OCI-LY3 (cell line): ENCODE data around the gene NPPA.
"Not testable (repeated sequence)": the region's sequence is repeated elsewhere in the genome, so short reads cannot be mapped to it uniquely, and the experiment has no call there.

Experiments
- H2AFZ ChIP-seq: fragments of 200-600, 300-600 bp; shearing (Covaris generic); 2 replicates; pipeline ENCODE4 v1.6.0; 2014; ENCODE audit warnings: antibody characterized with exemption, low read depth, low read length
- H3K27ac ChIP-seq: fragments of 200-600, 300-600 bp; sonication (generic); 2 replicates; pipeline ENCODE4 v1.5.1; 2014; ENCODE audit warnings: mild to moderate bottlenecking, low read length, moderate library complexity, mixed read lengths
- H3K27me3 ChIP-seq: fragments of 200-600, 300-600 bp; sonication (generic); 2 replicates; pipeline ENCODE4 v1.6.1; 2014; ENCODE audit warnings: low read depth, low read length, mixed read lengths
- H3K36me3 ChIP-seq: fragments of 200-600, 300-600 bp; sonication (generic); replicated peaks from 2 replicates; pipeline ENCODE3; 2014; ENCODE audit warnings: low read depth, low read length, mixed read lengths
- H3K4me1 ChIP-seq: fragments of 300-600, 200-600 bp; sonication (generic); 2 replicates; pipeline ENCODE4 v1.6.1; 2014; ENCODE audit warnings: low read length, mixed read lengths
- H3K4me2 ChIP-seq: fragments of 200-600, 300-600 bp; sonication (generic); 2 replicates; pipeline ENCODE4 v1.6.1; 2014; ENCODE audit warnings: low read length, mixed read lengths
- H3K4me3 ChIP-seq: fragments of 300-600, 200-600 bp; sonication (generic); 2 replicates; pipeline ENCODE4 v1.5.1; 2014; ENCODE audit warnings: antibody characterized with exemption, mild to moderate bottlenecking, low read length, moderate library complexity
- H3K79me2 ChIP-seq: fragments of 300-600, 200-600 bp; shearing (Covaris generic); 2 replicates; pipeline ENCODE4 v1.6.1; 2014; ENCODE audit warnings: mild to moderate bottlenecking, low read length, mixed read lengths
- H3K9ac ChIP-seq: fragments of 300-600, 200-600 bp; shearing (Covaris generic); 2 replicates; pipeline ENCODE4 v1.6.0; 2014; ENCODE audit warnings: mild to moderate bottlenecking, low read length, moderate library complexity
- H3K9me3 ChIP-seq: fragments of 200-600, 300-600 bp; shearing (Covaris generic); 2 replicates; pipeline ENCODE4 v1.6.1; 2014; ENCODE audit warnings: low read length, mixed read lengths; ENCODE audit not compliant: insufficient read depth
- H4K20me1 ChIP-seq: fragments of 200-600, 300-600 bp; sonication (generic); 2 replicates; pipeline ENCODE4 v1.6.1; 2016; ENCODE audit warnings: low read length, mixed read lengths; ENCODE audit not compliant: insufficient read depth
- CTCF ChIP-seq: fragments of 200-600, 300-600 bp; sonication (generic); IDR thresholded peaks from 2 replicates; pipeline ENCODE4 v1.5.1; 2014; ENCODE audit warnings: antibody characterized with exemption, low read length, low read depth
- EZH2phosphoT487 ChIP-seq: fragments of 200-600 bp; shearing (Covaris generic); IDR thresholded peaks from 2 replicates; pipeline ENCODE4 v1.6.1; 2018; ENCODE audit warnings: antibody characterized with exemption, mixed run types, low read depth

The NPPA gene

GRCh38 chr1:11847667-11848372 lies at the start of gene NPPA:
Gene NPPA, minus strand, starts transcription at chr1:11847783. Its CDS starts 99 bp downstream, at chr1:11847684.
- H3K27ac ChIP-seq = no peak within 1 kb of the TSS
- H3K9me3 ChIP-seq = no peaks in the 10 kb centered on the region
- H3K4me3 ChIP-seq = no peak within 1 kb of the TSS
- peaks cover 9% of the 10 kb centered on the region for H3K36me3 ChIP-seq
- no peak within 1 kb of the TSS for H3K4me2 ChIP-seq
- H2AFZ ChIP-seq = no peak within 1 kb of the TSS
- H3K27me3 ChIP-seq = no peaks in the 10 kb centered on the region
- H3K9ac ChIP-seq = no peak within 1 kb of the TSS
- no peaks in the 10 kb centered on the region for H4K20me1 ChIP-seq
- no peak for TF ChIP-seq EZH2phosphoT487
- no peak for TF ChIP-seq CTCF
- H3K4me1 ChIP-seq = no peaks in the 10 kb centered on the region
- H3K79me2 ChIP-seq = no peaks in the 10 kb centered on the region

DNA sequence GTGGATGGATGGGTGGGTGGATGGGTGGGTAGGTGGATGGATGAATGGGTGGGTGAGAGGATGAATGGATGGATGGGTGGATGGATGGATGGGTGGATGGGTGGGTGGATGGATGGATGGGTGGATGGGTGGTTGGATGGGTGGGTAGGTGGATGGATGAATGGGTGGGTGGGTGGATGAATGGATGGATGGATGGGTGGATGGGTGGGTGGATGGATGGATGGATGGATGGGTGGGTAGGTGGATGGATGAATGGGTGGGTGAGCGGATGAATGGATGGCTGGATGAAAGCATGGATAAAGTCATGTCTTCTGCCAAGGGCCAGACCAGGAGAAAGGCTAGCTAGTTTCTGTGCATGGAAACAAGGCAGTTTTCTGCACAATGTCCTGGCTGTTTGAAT lies 46.9 kb upstream of the NPPA start:
- H3K79me2 ChIP-seq, H3K4me3 ChIP-seq, H4K20me1 ChIP-seq, H3K27ac ChIP-seq, H3K4me2 ChIP-seq, H3K4me1 ChIP-seq, H3K27me3 ChIP-seq, H2AFZ ChIP-seq, H3K9me3 ChIP-seq, H3K9ac ChIP-seq, H3K36me3 ChIP-seq: not testable (repeated sequence)

DNA sequence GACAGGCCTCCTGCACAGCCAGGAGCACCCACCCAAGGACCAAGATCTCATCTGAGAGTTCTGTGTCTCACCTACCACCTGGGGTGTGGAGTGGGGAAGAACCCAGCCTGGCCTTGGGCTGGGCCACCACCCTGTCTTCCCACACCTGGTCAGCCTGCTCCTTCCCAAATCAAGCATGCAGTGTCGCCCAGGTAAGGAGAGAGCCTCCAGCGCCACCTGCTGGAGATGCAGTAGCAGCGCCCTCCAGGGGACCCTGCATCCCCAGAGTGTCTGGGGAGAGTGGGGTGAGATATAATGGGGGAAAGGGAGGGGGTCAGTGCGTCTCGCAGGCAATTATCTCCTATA lies 46.3 kb upstream of the NPPA start:
- Histone ChIP-seq H3K27ac (no peak overlapping the region), H3K27me3 (no peaks in the 10 kb centered on the region), H3K4me2 (no peak overlapping the region), H3K9me3 (no peaks in the 10 kb centered on the region), H3K4me1 (no peaks in the 10 kb centered on the region), H3K9ac (no peak overlapping the region), H3K4me3 (no peak overlapping the region), H3K79me2 (no peaks in the 10 kb centered on the region), H4K20me1 (no peaks in the 10 kb centered on the region), H2AFZ (no peak overlapping the region), H3K36me3 (no peaks in the 10 kb centered on the region)
- peak; percentile 81 for TF ChIP-seq CTCF
- TF ChIP-seq EZH2phosphoT487 = no peak

DNA sequence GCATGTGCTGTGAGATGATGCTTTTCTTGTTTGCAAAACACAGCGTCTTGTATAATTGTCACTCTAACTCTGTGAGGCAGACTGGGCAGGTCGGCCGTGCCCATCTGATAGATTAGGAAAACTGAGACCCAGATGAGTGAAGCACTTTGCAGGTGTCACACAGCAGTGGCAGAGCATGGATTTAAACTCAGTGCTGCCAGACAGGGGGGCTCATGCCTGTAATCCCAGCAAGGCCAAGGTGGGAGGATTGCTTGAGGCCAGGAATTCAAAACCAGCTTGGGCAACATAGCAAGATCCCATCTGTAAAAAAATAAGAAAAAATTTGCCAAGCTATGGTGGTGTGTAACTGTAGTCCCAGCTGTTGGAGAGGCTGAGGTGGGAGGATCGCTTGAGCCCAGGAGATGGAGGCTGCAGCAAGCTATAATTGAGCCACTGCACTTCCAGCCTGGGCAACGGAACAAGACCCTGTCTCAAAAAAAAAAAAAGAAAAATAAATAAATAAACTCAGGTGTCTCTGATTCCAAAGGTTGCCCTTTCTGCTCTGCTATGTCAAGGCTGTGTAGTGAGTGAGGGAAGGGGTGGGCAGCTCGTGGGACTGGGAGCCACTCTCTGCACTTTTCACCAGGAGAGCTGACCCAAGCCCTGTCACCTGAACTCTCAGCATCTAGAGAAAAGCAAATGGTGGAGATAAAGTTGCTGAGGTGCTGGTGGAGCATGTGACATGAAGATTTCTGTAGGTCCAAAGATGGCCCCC lies 44.0 kb upstream of the NPPA start:
- H3K79me2 ChIP-seq = no peaks in the 10 kb centered on the region
- H3K36me3 ChIP-seq = no peaks in the 10 kb centered on the region
- H2AFZ ChIP-seq = no peak overlapping the region
- H3K27ac ChIP-seq = no peak overlapping the region
- H3K9me3 ChIP-seq = no peaks in the 10 kb centered on the region
- no peaks in the 10 kb centered on the region for H3K4me1 ChIP-seq
- H3K9ac ChIP-seq = no peak overlapping the region
- H3K4me3 ChIP-seq = no peak overlapping the region
- no peaks in the 10 kb centered on the region for H3K27me3 ChIP-seq
- no peaks in the 10 kb centered on the region for H4K20me1 ChIP-seq
- TF ChIP-seq EZH2phosphoT487 = no peak
- no peak for TF ChIP-seq CTCF
- no peak overlapping the region for H3K4me2 ChIP-seq
